GM21576 (cell line): ENCODE results near the gene SRD5A2.
"Not testable (repeated sequence)": the region's sequence is repeated elsewhere in the genome, so short reads cannot be mapped to it uniquely, and the experiment has no call there.

Experiments
- ATAC-seq: cut with Tn5 transposase; IDR thresholded peaks from one replicate; pipeline ENCODE4 v1.9.1; 2021; ENCODE audit warnings: mild to moderate bottlenecking, moderate library complexity; ENCODE audit not compliant: unreplicated experiment

The SRD5A2 gene

GRCh38 chr2:31534636-31535035 is 46.1 kb downstream of the SRD5A2 start:
- no peak for ATAC-seq

GRCh38 chr2:31533036-31533435 is 47.7 kb downstream of the SRD5A2 start:
- ATAC-seq: no peak

DNA sequence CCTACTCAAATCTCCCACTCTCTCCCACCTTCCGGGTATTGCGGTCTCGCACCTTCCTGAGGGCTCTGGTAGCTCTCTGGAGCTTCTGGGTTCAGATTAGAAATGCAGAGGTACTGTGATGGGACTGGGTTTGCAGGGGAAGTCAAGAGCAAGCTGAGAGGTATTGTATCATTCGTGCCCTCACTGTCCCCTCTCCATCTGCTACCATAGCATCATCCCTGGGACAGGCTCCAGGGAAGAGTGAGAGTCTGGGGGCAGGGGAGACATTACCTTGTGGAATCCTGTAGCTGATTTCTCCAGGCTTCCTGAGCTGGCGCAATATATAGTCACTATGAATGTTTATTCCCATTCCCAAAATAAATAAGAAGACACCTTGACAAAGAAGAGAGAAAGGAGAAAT is 49.6 kb downstream of the SRD5A2 start:
- no peak for ATAC-seq

DNA sequence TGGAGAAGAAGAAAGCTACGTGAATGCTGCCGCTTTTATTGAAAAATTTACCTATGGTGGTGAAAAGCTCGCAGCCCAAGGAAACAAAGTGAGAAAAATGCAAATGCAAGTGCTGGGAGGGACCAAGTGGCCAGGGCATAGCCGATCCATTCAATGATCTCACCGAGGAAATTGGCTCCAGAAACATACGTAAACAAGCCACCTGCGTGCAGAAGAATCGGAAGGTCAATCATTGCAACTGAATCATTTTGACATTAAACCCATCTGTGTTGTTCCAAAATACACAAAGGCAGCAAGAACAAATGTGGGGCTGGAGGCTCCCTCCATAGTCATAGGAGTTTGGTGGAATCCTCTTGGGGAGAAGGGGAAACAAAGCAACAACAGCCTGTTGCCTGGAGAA is 51.5 kb downstream of the SRD5A2 start:
- no peak for ATAC-seq

DNA sequence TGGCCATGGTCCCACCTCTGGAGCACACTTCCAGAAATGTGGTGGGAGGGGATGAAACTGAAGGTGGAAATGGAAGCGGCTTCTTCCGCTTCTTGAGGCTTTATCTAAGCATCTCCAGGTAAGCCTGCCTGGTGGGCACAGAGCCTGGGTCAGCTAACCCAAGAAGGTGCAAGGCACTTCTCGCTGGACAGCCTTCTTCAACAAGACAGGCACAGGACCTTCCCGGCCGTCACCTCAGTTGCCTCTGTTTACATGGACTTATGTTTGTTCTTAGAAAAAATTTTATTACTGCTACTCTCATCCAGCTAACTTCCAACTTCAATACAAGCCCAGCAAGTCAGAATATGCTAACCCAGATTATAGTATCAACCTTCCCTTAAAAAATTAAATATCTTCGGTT is 51.9 kb downstream of the SRD5A2 start:
- ATAC-seq: no peak

DNA sequence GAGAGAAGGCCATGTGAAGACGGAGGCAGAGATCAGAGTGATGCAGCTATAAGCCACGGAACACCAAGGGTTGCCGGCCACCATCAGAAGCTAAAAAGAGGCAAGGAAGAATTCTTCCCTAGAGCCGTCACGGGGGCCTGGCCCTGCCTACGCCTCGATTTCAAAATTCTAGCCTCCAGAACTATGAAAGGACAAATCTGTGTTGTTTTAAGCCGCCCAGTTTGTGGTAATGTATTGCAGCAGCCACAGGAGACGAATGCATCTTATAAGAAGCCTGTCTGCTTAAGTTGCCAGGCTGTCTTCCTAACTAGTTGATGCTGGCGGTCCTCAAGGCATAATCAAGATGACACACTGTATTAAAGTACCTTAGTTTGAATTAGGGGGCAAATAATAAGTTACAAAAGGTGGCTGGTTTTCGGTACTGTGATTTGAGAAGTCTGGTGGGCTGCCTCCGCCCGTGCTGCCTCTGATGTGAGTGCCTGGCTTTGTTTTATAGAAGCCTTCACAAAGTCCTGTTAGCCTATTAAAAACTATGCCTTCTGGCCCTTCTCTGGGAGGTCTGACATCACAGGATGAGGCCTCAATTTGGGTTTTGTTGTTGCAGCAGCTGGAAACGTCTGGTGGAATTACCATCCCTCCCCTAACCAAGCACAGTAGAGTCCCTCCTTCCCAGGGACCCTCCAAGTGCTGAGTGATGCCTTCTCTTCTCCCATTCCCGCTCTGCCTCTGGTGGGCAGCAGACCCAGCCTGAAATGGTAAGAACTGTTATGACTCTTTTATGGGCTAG is 53.6 kb downstream of the SRD5A2 start:
- ATAC-seq: no peak

- ATAC-seq: no peak
Measured at GRCh38 chr2:31525876-31526275, 54.9 kb downstream of the SRD5A2 start.

GRCh38 chr2:31524592-31524991 is 56.1 kb downstream of the SRD5A2 start:
- ATAC-seq: no peak

- ATAC-seq: peak; percentile 50
Measured at GRCh38 chr2:31523871-31524492, 56.8 kb downstream of the SRD5A2 start.

GRCh38 chr2:31522786-31523185 is 58.0 kb downstream of the SRD5A2 start:
- no peak for ATAC-seq

- no peak for ATAC-seq
Measured at GRCh38 chr2:31517442-31518203, 63.1 kb downstream of the SRD5A2 start.

DNA sequence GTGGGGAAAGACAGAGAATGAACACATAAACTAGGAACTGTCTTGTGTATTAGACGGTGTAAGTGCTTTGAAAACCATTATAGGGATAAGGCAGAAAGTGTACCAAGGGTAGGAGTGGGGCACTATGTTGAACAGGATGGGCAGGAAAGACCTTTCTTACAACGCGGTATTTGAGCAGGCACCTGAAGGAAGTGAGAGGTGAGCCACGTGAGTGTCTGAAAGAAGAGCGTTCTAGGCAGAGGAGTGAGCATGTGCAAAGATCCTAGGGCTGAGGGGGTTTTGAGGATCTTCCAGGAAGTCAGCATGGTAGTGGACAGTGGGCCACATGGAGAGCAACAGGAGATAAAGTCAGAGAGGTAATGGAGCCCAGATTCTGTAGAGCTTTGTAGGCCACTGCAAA is 65.2 kb downstream of the SRD5A2 start:
- ATAC-seq: no peak

GRCh38 chr2:31513553-31513952 is 67.2 kb downstream of the SRD5A2 start:
- ATAC-seq: no peak

DNA sequence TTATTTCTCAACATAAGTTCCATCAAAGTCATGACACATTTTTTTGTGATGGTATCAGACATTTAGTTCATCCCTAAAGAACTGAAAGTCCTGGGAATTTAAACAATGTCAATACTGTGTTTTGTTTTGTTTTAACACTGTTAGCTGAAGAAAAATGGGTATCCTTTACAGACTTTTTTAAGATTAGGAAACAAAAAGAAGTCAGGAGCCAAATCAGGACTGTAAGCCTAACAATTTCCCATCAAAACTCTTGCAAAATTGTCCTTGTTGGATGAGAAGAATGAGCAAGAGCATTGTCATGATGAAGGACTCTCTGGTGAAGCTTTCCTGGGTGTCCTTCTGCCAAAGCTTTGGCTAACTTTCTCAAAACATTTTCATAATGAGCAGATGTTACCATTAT is 69.4 kb downstream of the SRD5A2 start:
- ATAC-seq: no peak

DNA sequence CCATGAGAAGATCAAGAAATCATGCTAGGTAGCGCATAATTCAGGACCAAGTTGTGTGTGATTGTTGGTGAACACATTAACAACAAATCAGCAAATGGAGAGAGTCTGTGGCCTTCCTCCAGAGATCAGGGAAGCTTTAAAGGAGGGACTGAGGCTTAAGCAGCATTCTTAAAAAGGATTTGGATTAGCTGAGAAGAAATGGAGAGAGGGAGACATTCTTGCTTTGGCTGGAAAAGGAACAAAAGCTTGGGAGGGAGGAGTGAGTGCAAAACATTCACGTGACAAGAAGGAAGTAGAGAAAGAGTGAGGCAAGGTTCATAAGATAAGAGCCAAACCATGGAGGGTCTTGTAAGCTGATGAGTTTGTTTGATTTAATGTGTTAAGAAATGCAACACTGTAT is 75.6 kb downstream of the SRD5A2 start:
- ATAC-seq: no peak

GRCh38 chr2:31504311-31504710 is 76.4 kb downstream of the SRD5A2 start:
- no peak for ATAC-seq

DNA sequence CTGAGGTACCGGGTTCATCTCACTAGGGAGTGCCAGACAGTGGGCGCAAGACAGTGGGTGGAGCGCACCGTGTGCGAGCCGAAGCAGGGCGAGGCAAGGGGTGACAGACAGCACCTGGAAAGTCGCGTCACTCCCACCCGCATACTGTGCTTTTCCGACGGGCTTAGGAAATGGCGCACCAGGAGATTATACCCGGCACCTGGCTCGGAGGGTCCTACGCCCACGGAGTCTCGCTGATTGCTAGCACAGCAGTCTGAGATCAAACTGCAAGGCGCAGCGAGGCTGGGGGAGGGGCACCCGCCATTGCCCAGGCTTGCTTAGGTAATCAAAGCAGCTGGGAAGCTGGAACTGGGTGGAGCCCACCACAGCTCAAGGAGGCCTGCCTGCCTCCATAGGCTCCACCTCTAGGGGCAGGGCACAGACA is 84.3 kb downstream of the SRD5A2 start:
- not testable (repeated sequence) for ATAC-seq

DNA sequence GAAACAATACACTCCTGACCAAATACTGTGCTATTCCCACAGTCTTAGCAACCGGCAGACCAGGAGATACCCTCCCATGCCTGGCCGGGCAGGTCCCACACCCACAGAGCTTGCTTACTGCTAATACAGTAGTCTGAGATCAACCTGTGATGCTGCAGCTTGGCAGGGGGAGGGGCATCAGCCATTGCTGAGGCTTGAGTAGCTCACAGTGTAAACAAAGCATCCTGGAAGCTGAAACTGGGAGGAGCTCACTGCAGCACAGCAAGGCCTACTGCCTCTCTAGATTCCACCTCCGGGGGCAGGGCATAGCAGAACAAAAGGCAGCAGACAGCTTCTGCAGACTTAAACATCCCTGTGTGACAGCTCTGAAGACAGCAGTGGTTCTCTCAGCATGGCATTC is 91.4 kb downstream of the SRD5A2 start:
- not testable (repeated sequence) for ATAC-seq

DNA sequence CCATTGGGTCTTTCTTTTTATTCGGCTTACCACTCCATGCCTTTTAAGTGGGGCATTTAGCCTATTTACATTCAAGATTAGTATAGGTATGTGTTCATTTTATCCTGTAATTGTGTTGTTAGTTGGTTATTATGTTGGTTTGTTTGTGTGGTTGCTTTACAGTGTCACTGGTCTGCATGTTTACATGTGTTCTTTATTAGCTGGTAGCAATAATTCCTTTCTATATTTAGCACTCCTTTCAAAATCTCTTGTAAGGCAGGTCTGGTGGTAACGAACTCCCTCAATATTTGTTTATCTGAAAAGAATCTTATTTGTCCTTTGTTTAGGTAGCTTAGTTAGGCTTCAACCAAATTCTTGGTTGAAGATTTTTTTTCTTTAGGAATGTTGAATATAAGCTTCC is 97.5 kb downstream of the SRD5A2 start:
- no peak for ATAC-seq

DNA sequence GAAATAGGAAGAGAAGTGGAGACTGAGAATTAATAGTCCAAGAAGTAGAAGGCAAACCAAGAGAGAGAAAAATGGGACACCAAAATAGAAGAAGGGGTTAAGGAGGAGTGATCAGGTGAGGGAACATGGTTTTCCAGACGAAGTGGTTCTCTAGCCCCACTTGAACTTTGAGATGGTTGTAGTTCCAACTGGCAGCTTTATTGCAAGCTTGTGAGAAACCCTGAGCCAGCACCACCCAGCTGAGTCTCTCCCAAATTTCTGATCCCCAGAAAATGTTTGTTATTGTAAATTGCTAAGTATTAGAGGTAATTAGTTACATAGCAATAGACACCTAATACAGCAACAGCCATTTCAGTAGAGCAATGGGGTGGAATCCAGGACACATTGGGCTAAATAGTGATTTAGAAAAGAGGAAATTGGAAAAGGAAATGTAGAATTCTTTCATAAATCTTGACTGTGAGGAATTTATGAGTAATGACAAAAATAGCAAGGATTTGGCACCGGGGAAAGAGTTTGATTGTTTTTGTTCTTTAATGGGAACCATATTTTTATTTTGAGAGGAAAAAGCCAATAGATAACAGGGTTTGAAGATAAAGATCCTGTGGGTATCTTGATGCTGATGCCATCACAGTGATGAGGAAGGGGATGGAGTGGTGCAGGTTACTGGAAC is 104.1 kb downstream of the SRD5A2 start:
- no peak for ATAC-seq

DNA sequence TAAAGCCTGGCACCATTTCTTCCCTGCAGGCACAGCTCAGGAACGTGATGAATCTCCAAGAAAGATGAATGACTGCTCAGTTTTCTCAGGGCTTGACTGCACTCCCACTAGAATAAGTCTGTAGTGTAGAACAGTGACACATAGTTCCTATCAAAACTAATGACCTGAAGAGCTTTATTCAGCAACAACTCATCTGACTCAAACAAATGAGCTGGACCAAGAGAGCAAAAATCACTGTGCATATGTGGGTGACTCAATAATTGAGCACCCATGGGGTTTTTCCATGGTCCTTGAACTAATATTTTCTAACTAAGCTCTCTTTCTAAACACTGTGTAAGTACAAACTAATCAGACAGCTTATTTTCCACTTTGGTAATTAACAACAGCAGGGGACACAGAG is 105.0 kb downstream of the SRD5A2 start:
- no peak for ATAC-seq
